Inflammatory macrophage treated with lipopolysaccharide for 1 hour (primary cell): ENCODE data around the gene CACNB2.
"Not testable (repeated sequence)": the region's sequence is repeated elsewhere in the genome, so short reads cannot be mapped to it uniquely, and the experiment has no call there.

Experiments used
- DNase-seq, 2 donors: peaks; one replicate each; pipeline ENCODE4 v3.0.0-alpha.2; 2020 to 2022

Gene CACNB2

GRCh38 chr10:18582803-18583202, 442.6 kb downstream of the CACNB2 start:
- DNase-seq = no peak

- no peak for DNase-seq
Observed at GRCh38 chr10:18583575-18584270, 443.5 kb downstream of the CACNB2 start.

GRCh38 chr10:18586637-18587036, 446.4 kb downstream of the CACNB2 start:
- not testable (repeated sequence) for DNase-seq

- DNase-seq = not testable (repeated sequence)
Observed at GRCh38 chr10:18591141-18591540, 450.9 kb downstream of the CACNB2 start.
